Omental fat pad (tissue), 4 donors: Measurements from ENCODE around the gene PPARA. TPM values are rescaled to one million over a fixed set of nuclear protein-coding genes. Genes with fewer than 3 reads are reported as not detected.
"Not testable (repeated sequence)": the region's sequence is repeated elsewhere in the genome, so short reads cannot be mapped to it uniquely, and the experiment has no call there.

ENCODE experiments used
- ATAC-seq: fragments of 150-250 bp; one replicate; pipeline ENCODE4 v1.9.1; 2016; ENCODE audit warnings: mild to moderate bottlenecking, moderate library complexity; ENCODE audit not compliant: low FRiP score
- DNase-seq: peaks from one replicate; pipeline ENCODE4 v3.0.0-alpha.2; 2019; ENCODE audit warnings: low spot score
- CTCF ChIP-seq, 3 donors: fragments of 450-650 bp; IDR thresholded peaks; one replicate each; pipeline ENCODE4 v1.5.1; 2016 to 2017; ENCODE audit warnings: antibody characterized with exemption in 3 of 3, mild to moderate bottlenecking in 3 of 3, moderate library complexity in 2 of 3
- total RNA-seq, 4 donors: library from RNA; depleted of rRNA; stranded (reverse); fragments of >200 nt; gene quantifications; one replicate each; pipeline ENCODE4 v1.1.0, GENCODE V29; 2016

Gene PPARA
- total RNA-seq, 4 donors from 2014 or later: 20.7 to 35.5 (median 30.4) TPM

- DNase-seq (no peak), ATAC-seq (no peak)
- no peak for TF ChIP-seq CTCF (IDR thresholded peaks at IDR 0.05)
Observed at GRCh38 chr22:46251816-46252380, 101.6 kb downstream of the PPARA start.

GRCh38 chr22:46256358-46256958 is 106.1 kb downstream of the PPARA start:
- no peak for ATAC-seq
- no peak for DNase-seq
- TF ChIP-seq CTCF (IDR thresholded peaks at IDR 0.05): no peak

- ATAC-seq (no peak), DNase-seq (no peak)
- TF ChIP-seq CTCF (IDR thresholded peaks at IDR 0.05): no peak
Observed at GRCh38 chr22:46259374-46259773, 109.0 kb downstream of the PPARA start.

- DNase-seq (no peak), ATAC-seq (no peak)
- TF ChIP-seq CTCF (IDR thresholded peaks at IDR 0.05): no peak
Observed at GRCh38 chr22:46260038-46260437, 109.7 kb downstream of the PPARA start.

- peak; percentile 65 for ATAC-seq
- TF ChIP-seq CTCF (IDR thresholded peaks at IDR 0.05): no peak
Observed at GRCh38 chr22:46262449-46263215, 112.3 kb downstream of the PPARA start.

GRCh38 chr22:46263216-46263590 is 112.9 kb downstream of the PPARA start, which contains the start of gene PKDREJ:
PKDREJ (minus strand) TSS chr22:46263343; CDS start chr22:46263322, 21 bp downstream.
- no peak for DNase-seq
- no peak for TF ChIP-seq CTCF (IDR thresholded peaks at IDR 0.05)
- ATAC-seq: peak; percentile 11

More at GRCh38 chr22:46262449-46263215, 112.3 kb downstream of the PPARA start:
- no peak for DNase-seq

- DNase-seq, ATAC-seq: not testable (repeated sequence)
Observed at GRCh38 chr22:46264520-46264919, 114.2 kb downstream of the PPARA start.

- ATAC-seq, DNase-seq: not testable (repeated sequence)
Observed at GRCh38 chr22:46265627-46266026, 115.3 kb downstream of the PPARA start.
